Neuronal stem cell (in vitro differentiated cells): ENCODE results near the gene C3orf33.

Source experiments
- DNase-seq: peaks from one replicate; pipeline ENCODE4 v3.0.0-alpha.2; 2013; ENCODE audit warnings: low spot score
- H2AFZ ChIP-seq: one replicate; pipeline ENCODE4 v1.6.1; 2013; ENCODE audit warnings: mild to moderate bottlenecking, low read length, inconsistent platforms
- H2AK5ac ChIP-seq: 2 replicates; pipeline ENCODE4 v1.6.1; 2013; ENCODE audit warnings: low read depth, mild to moderate bottlenecking, inconsistent platforms, low read length, moderate library complexity, mixed read lengths
- H2BK120ac ChIP-seq: 2 replicates; pipeline ENCODE4 v1.6.1; 2013; ENCODE audit warnings: low read depth, mild to moderate bottlenecking, inconsistent platforms, low read length, moderate library complexity, mixed read lengths
- H2BK12ac ChIP-seq: one replicate; pipeline ENCODE4 v1.6.1; 2013; ENCODE audit warnings: low read length, inconsistent platforms
- H2BK15ac ChIP-seq: 2 replicates; pipeline ENCODE4 v1.6.1; 2013; ENCODE audit warnings: mild to moderate bottlenecking, low read length, inconsistent platforms, mixed read lengths
- H2BK5ac ChIP-seq: one replicate; pipeline ENCODE4 v1.6.1; 2013; ENCODE audit warnings: inconsistent platforms, mild to moderate bottlenecking, low read length, moderate library complexity
- H3K14ac ChIP-seq: one replicate; pipeline ENCODE4 v1.6.1; 2013; ENCODE audit warnings: low read length, inconsistent platforms
- H3K18ac ChIP-seq: 2 replicates; pipeline ENCODE4 v1.6.1; 2013; ENCODE audit warnings: low read length, inconsistent platforms
- H3K23ac ChIP-seq: 2 replicates; pipeline ENCODE4 v1.6.1; 2013; ENCODE audit warnings: low read depth, mild to moderate bottlenecking, mixed read lengths, low read length, inconsistent platforms; ENCODE audit not compliant: poor library complexity
- H3K27ac ChIP-seq: replicated peaks from 3 replicates; pipeline ENCODE4 v1.5.1; 2013; ENCODE audit warnings: low read length, inconsistent platforms
- H3K27me3 ChIP-seq, 3 experiments: 2 replicates each; pipeline ENCODE4 v1.6.1; 2013; ENCODE audit warnings: low read length in 3 of 3, mild to moderate bottlenecking in 2 of 3, inconsistent platforms in 1 of 3, low read depth in 1 of 3, mixed read lengths in 1 of 3, moderate library complexity in 1 of 3; ENCODE audit not compliant: control insufficient read depth in 3 of 3, insufficient read depth in 3 of 3
- H3K36me3 ChIP-seq, 2 donors: replicated peaks in 1 of 2; 2 replicates each; pipeline ENCODE4 v1.6.1; 2013; ENCODE audit warnings: low read length in 2 of 2; ENCODE audit not compliant: control insufficient read depth in 2 of 2, insufficient read depth in 2 of 2
- H3K4ac ChIP-seq: 2 replicates; pipeline ENCODE4 v1.6.1; 2013; ENCODE audit warnings: inconsistent platforms, mild to moderate bottlenecking, low read length, moderate library complexity
- H3K4me1 ChIP-seq, 2 donors: 1 replicate in 1 of 2; 2 replicates in 1 of 2; pipeline ENCODE4 v1.6.1; 2013; ENCODE audit warnings: low read length in 2 of 2, low read depth in 1 of 2; ENCODE audit not compliant: control insufficient read depth in 2 of 2, insufficient read depth in 1 of 2
- H3K4me2 ChIP-seq: one replicate; pipeline ENCODE4 v1.6.1; 2013; ENCODE audit warnings: mild to moderate bottlenecking, low read length, inconsistent platforms; ENCODE audit not compliant: insufficient read depth, poor library complexity, severe bottlenecking
- H3K4me3 ChIP-seq, 2 donors: 2 replicates each; pipeline ENCODE4 v1.5.1; 2013; ENCODE audit warnings: low read length in 2 of 2, mild to moderate bottlenecking in 2 of 2, inconsistent platforms in 1 of 2, moderate library complexity in 1 of 2
- H3K79me1 ChIP-seq: one replicate; pipeline ENCODE4 v1.6.1; 2013; ENCODE audit warnings: low read depth, mild to moderate bottlenecking, inconsistent platforms, low read length, moderate library complexity
- H3K9ac ChIP-seq: one replicate; pipeline ENCODE4 v1.6.1; 2013; ENCODE audit warnings: mild to moderate bottlenecking, low read depth, low read length, inconsistent platforms; ENCODE audit not compliant: poor library complexity
- H3K9me3 ChIP-seq, 2 donors: replicated peaks in 1 of 2; 2 replicates each; pipeline versions ENCODE3 to v1.6.1; 2013; ENCODE audit warnings: low read length in 2 of 2, mild to moderate bottlenecking in 2 of 2, inconsistent platforms in 1 of 2, low read depth in 1 of 2, mixed read lengths in 1 of 2, moderate library complexity in 1 of 2; ENCODE audit not compliant: control insufficient read depth in 2 of 2, insufficient read depth in 1 of 2
- H4K8ac ChIP-seq: one replicate; pipeline ENCODE4 v1.6.1; 2013; ENCODE audit warnings: low read depth, mild to moderate bottlenecking, inconsistent platforms, low read length, moderate library complexity
- H4K91ac ChIP-seq: one replicate; pipeline ENCODE4 v1.6.1; 2013; ENCODE audit warnings: low read length, low read depth, mild to moderate bottlenecking, inconsistent platforms; ENCODE audit not compliant: poor library complexity
- WGBS, 2 donors: extraction: QIAGEN DNeasy Blood & Tissue Kit; methylation state at CpG; one replicate each; pipeline ENCODE4 v1.1.7; 2013; ENCODE audit warnings: missing lambda C conversion rate in 2 of 2, mixed read lengths in 1 of 2; ENCODE audit not compliant: insufficient read length in 2 of 2, insufficient replicate concordance in 1 of 2; ENCODE audit errors: extremely low coverage in 2 of 2; 5-methylcytosine and 5-hydroxymethylcytosine counted together

Gene C3orf33

DNA sequence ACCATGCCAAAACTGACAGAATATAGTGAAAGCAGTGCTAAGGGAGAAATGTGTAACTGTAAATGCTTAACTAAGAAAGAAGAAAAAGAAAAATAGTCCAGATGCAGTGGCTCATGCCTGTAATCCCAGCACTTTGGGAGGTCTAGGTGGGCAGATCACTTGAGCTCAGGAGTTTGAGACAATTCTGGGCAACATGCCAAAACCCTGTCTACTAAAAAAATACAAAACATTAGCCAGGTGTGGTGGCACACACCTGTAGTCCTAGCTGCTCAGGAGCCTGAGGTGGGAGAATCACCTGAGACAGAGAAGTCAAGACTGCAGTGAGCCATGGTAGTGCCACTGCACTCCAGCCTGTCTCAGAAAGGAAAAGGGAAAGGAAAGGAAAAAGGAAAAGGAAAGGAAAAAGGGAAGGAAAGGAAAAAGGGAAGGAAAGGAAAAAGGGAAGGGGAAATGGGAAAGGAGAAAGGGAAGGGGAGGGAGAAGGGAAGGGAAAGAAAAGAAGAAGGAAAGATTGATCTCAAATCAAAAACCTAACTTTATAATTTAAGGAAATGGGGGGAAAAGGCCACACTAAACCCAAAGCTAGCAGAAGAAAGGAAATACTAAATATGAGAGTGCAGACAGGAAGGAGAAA lies 20.3 kb downstream of the C3orf33 start:
- Histone ChIP-seq H3K27me3 (no peaks in the 10 kb centered on the region), H2AFZ (no peak overlapping the region), H3K23ac (no peak overlapping the region), H3K4ac (no peak overlapping the region), H2BK15ac (no peak overlapping the region), H3K27ac (no peak overlapping the region), H3K36me3 (peaks cover 0 to 7% of the 10 kb centered on the region in 2 donors), H3K79me1 (no peaks in the 10 kb centered on the region), H2AK5ac (no peak overlapping the region), H2BK120ac (no peak overlapping the region), H4K91ac (no peak overlapping the region), H3K9me3 (peaks cover 0 to 8% of the 10 kb centered on the region in 2 donors), H3K18ac (no peak overlapping the region), H3K4me1 (no peaks in the 10 kb centered on the region), H2BK12ac (no peak overlapping the region), H3K4me2 (no peak overlapping the region), H3K9ac (no peak overlapping the region), H3K14ac (no peak overlapping the region), H4K8ac (no peak overlapping the region), H2BK5ac (no peak overlapping the region), H3K4me3 (no peak overlapping the region)
- no peak for DNase-seq

GRCh38 chr3:155782390-155782953 lies 23.6 kb downstream of the C3orf33 start:
- H3K36me3 ChIP-seq, result peaks cover 0 to 15% of the 10 kb centered on the region in 2 donors
- no peak overlapping the region for H2BK12ac ChIP-seq
- no peak overlapping the region for H3K4ac ChIP-seq
- peaks cover 0 to 11% of the 10 kb centered on the region in 2 donors for H3K9me3 ChIP-seq
- no peak overlapping the region for H3K27ac ChIP-seq
- no peak overlapping the region for H3K14ac ChIP-seq
- no peak overlapping the region for H2BK120ac ChIP-seq
- no peak overlapping the region for H4K91ac ChIP-seq
- no peak for DNase-seq
- no peak overlapping the region for H2BK5ac ChIP-seq
- H2AK5ac ChIP-seq, result no peak overlapping the region
- no peak overlapping the region for H3K4me2 ChIP-seq
- H3K27me3 ChIP-seq, result no peaks in the 10 kb centered on the region
- H3K23ac ChIP-seq, result no peak overlapping the region
- no peak overlapping the region for H3K18ac ChIP-seq
- H4K8ac ChIP-seq, result no peak overlapping the region
- no peak overlapping the region for H3K9ac ChIP-seq
- H3K79me1 ChIP-seq, result no peaks in the 10 kb centered on the region
- no CpG with 5 or more reads among the region's 1 CpG for WGBS, 2 donors
- no peak overlapping the region for H2AFZ ChIP-seq
- H3K4me1 ChIP-seq, result no peaks in the 10 kb centered on the region
- H2BK15ac ChIP-seq, result no peak overlapping the region
- no peak overlapping the region for H3K4me3 ChIP-seq

- Histone ChIP-seq H2AFZ (no peak overlapping the region), H3K27me3 (no peaks in the 10 kb centered on the region), H3K9me3 (peaks cover 0 to 11% of the 10 kb centered on the region in 2 donors), H2BK15ac (no peak overlapping the region), H3K4me3 (no peak overlapping the region), H3K4me2 (no peak overlapping the region), H2BK120ac (no peak overlapping the region), H3K14ac (no peak overlapping the region), H3K36me3 (peaks cover 0 to 16% of the 10 kb centered on the region in 2 donors), H4K8ac (no peak overlapping the region), H3K9ac (no peak overlapping the region), H2AK5ac (no peak overlapping the region), H3K27ac (no peak overlapping the region), H4K91ac (no peak overlapping the region), H3K4me1 (no peaks in the 10 kb centered on the region), H3K79me1 (no peaks in the 10 kb centered on the region), H2BK12ac (no peak overlapping the region), H2BK5ac (no peak overlapping the region), H3K18ac (no peak overlapping the region), H3K23ac (no peak overlapping the region), H3K4ac (no peak overlapping the region)
- DNase-seq, result no peak
Measured at GRCh38 chr3:155780291-155780690, 25.8 kb downstream of the C3orf33 start.

DNA sequence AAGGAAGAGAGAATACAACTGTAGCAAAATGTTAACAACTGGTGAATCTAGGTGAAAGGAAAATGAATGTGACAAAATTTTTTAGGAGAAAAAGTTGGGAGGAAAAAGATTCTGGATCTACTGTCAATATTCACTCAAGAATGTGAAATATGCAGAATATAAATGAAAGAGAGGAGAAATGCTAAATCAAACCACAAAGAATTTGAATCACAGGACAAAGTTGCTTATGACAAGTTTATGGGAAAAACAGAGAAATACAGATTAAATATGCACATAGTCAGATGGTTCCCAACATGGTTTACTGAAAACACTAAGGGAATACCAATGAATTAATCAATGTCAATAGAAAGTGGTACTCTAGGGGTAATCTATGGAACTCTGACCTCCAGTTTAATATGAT lies 27.6 kb downstream of the C3orf33 start:
- Histone ChIP-seq H3K79me1 (no peaks in the 10 kb centered on the region), H3K9ac (no peak overlapping the region), H2BK12ac (no peak overlapping the region), H4K91ac (no peak overlapping the region), H3K4me1 (no peaks in the 10 kb centered on the region), H3K23ac (no peak overlapping the region), H2BK120ac (no peak overlapping the region), H3K4me3 (no peak overlapping the region), H2BK15ac (no peak overlapping the region), H3K36me3 (peaks cover 0 to 25% of the 10 kb centered on the region in 2 donors), H3K27ac (no peak overlapping the region), H2AFZ (no peak overlapping the region), H2BK5ac (no peak overlapping the region), H3K4ac (no peak overlapping the region), H4K8ac (no peak overlapping the region), H3K18ac (no peak overlapping the region), H3K9me3 (peaks cover 0 to 11% of the 10 kb centered on the region in 2 donors), H2AK5ac (no peak overlapping the region), H3K27me3 (no peaks in the 10 kb centered on the region), H3K14ac (no peak overlapping the region), H3K4me2 (no peak overlapping the region)
- no peak for DNase-seq
